HG03095 (cell line): Measurements from ENCODE around the gene ZSCAN16.
"Not testable (repeated sequence)": the region's sequence is repeated elsewhere in the genome, so short reads cannot be mapped to it uniquely, and the experiment has no call there.

Experiments
- ATAC-seq: cut with Tn5 transposase; IDR thresholded peaks from one replicate; pipeline ENCODE4 v1.9.1; 2021; ENCODE audit warnings: moderate library complexity; ENCODE audit not compliant: unreplicated experiment

ZSCAN16 gene

DNA sequence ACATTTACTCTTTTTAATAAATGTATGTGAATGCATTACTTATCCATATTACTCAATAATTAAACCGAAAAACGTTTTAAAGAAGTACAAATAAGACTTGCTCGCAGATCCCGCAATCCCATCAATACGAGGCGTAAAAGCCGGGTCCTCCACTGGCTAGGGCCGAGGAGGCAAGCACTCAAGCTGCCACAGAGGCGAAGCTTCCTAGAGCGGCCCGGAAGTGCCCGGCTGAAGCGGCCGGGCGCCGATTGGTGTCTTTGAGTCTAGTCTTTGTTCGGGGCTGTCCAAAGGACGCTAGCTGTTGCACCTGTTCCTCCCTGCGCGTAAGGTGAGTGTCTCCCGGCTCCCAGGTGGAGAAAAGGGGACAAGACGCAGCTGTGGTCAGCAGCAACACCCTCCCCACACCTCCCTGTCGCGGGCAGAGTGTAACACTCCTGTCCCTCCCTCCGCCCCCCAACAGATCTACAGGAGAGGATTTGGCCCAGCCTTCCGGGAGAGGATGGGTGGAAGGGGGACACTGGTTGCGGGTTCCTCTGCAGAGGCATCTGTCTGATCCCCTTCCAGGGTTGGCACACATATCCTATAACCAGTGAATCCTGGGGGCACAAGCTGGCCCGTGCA, at the start of gene ZSCAN16:
Gene ZSCAN16 (plus strand): TSS at position 260 of the 621 bp plus-strand sequence. CDS start 835 bp downstream, outside the sequence.
- ATAC-seq, result peak; percentile 95

DNA sequence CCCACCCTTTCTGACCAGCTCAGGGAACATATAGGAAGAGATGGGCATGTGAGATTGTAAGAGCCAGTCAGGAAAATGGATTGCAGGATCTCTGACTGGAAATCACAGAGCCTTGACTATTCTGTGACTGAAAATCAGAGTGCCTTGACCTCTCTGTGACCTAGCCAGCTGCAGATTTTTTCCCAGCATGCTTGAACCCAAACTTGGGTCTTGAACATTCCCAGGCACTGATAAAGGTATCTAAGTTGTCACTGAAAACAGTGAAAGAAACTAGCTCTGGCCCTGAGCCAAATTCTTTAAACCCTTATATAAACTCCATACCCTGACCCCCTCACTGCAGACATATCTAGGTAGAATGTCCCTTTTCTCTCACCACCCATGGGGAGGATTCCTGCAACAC, 46.4 kb upstream of the ZSCAN16 start:
- no peak for ATAC-seq

GRCh38 chr6:28078836-28079235, 45.6 kb upstream of the ZSCAN16 start:
- ATAC-seq, result no peak

DNA sequence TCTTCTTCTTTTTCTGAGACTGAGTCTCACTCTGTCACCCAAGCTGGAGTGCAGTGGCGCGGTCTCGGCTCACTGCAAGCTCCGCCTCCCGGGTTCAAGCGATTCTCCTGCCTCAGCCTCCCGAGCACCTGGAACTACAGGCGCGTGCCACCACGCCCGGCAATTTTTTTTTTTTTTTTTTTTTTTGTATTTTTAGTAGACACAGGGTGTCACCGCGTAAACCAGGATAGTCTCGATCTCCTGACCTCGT, 44.1 kb upstream of the ZSCAN16 start, which contains the start of gene ZNF165:
Gene ZNF165 (plus strand): TSS at position 188 of the 250 bp plus-strand sequence. CDS start 4,913 bp downstream, outside the sequence.
- ATAC-seq, result peak; percentile 4

DNA sequence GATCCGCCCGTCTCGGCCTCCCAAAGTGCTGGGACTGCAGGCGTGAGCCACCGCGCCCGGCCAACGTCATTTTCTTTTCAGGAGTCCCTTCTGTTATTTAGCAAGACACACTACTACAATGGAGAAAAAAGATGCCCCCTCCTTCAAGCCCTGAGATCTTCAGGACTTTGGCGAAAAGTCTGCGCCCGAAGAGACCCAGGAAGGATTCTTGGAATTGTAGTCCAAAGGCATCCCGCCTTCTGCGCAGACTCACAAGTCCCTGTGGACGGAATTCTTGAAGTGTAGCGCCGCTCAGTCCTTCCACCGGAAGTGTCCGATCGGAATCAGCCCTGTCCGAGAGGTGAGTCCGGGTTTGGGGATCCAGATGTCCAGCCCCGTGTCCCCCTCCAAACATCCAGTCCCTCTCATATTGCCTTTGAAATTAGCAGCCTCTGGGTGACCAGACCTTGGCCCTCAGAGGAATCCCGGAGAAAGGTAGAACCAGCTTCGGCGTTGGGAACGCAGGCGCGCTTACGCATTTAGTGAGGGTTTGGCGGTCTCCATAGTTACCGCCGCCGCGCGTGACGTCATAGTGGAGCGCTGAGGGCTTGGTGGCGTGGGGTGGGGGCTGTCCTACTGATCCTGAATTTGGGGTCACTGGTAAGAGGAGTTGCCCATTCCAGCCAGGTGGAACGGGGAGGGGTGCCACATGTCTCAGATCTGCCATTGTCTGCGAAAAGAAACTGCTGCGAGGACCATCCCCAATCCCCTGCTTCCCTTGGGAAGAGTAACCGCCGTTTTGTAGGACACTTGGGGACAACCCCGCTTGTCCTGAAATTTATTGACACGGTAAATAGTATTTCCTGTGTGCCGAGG, 43.6 kb upstream of the ZSCAN16 start:
- ATAC-seq, result peak; percentile 58

DNA sequence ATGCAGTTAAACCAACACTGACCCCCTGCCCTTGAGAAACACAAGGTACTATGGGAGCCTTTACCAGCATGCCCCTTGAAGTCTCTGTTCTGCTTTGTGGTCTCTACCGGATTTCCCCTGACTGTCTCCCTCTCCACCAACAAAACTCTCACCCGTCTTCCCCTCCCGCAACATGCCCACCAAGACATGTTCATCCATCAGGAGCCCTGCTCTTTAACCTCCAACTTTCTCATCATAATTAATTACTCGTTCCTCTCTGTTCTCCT, 43.0 kb upstream of the ZSCAN16 start:
- ATAC-seq, result peak; percentile 49

GRCh38 chr6:28082939-28083338, 41.5 kb upstream of the ZSCAN16 start:
- no peak for ATAC-seq

GRCh38 chr6:28089054-28089453, 35.4 kb upstream of the ZSCAN16 start:
- no peak for ATAC-seq

- ATAC-seq, result no peak
Measured at GRCh38 chr6:28090917-28091586, 33.4 kb upstream of the ZSCAN16 start.

GRCh38 chr6:28102222-28102621, 22.2 kb upstream of the ZSCAN16 start:
- not testable (repeated sequence) for ATAC-seq

GRCh38 chr6:28102699-28103098, 21.7 kb upstream of the ZSCAN16 start:
- not testable (repeated sequence) for ATAC-seq

- peak; percentile 98 for ATAC-seq
Measured at GRCh38 chr6:28104392-28105244, 19.8 kb upstream of the ZSCAN16 start.

DNA sequence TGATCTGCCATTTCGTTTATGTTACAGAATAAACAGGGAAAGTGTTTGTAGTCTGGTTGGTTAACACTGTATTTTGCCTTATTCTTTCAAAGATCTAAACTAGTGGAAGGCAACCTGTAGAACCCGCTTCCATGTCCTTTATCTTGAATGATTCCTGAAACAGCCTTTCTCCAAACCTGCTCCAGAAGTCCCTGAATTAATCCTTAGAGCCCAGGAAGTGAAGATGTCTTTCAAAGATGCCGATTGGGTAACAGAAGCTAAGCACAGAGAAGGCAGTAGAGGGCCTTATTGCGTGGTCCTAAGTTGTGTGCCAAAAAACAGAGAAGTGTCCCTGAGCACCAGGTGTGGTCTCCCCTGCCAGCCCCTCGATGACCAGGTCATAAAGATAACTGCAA, 19.2 kb upstream of the ZSCAN16 start:
- no peak for ATAC-seq

GRCh38 chr6:28107506-28107905, 16.9 kb upstream of the ZSCAN16 start:
- no peak for ATAC-seq

- ATAC-seq, result no peak
Measured at GRCh38 chr6:28111964-28112363, 12.4 kb upstream of the ZSCAN16 start.

- no peak for ATAC-seq
Measured at GRCh38 chr6:28115799-28116198, 8.6 kb upstream of the ZSCAN16 start.

DNA sequence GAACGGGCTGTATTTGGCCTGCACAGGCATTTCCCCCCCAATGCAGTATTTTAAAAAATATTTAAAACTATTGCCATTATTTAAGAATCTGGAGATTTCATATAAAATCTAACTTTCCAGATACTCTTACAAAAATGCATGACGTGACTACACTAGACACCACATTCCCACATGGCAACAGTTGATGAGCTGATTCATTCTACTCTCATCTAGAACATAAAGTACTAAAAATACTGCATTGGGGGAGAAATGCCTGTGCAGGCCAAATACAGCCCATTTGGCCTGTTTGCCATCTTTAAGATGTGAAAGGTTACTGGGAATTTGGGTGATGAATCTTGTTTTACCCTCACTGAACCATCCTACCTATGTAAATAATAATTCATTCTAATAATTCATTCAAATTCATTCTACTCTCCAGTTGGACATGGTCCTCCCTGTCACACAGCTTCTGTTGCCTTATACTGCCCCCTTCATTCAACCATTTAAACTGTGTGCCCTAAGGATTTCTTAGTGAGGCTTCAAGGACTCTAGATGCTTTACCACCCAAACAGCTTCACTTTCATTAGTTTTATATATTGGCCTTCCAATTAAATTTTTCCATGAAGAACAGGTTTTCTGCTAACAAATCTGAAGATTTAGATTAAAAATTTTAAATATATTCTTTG, 6.9 kb upstream of the ZSCAN16 start:
- ATAC-seq, result no peak

DNA sequence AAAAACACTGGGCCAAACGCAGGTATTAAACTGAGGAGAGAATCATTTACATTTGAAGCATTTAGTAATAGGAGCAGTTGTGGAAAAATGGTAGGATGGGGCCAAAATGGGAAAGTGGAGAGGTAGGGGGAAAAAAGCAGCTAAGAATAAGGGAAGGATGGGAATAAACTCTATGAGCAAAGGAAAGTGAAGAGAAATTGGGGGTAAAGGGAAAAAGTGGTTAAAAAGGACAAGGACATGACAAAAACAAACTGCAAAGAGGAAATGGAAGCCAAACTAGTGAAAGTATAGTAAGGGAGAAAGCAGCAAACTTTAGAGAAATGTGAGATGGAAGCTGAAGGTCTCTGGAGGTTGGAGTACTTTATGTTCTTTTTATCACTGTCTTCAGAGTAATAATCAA, 6.2 kb upstream of the ZSCAN16 start:
- no peak for ATAC-seq

DNA sequence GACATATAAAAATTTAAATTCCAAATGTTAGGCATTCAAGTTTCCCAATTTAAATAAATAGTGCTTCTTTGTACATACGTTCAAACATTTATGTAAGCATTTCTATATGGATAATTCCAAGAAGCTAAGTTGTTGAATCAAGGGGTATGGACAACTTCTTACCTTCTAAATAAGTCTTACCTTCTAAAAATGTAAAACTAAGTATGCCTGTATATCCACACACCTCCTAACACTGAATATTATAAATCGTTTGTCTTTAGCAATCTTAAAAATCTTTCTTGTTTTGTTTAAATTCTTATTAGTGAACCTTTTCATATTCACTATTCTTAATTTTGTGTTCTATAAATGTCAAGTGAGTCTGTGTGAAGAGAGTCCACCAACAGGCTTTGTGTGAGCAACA, 2.5 kb upstream of the ZSCAN16 start:
- ATAC-seq, result no peak

- ATAC-seq, result not testable (repeated sequence)
Measured at GRCh38 chr6:28122283-28122682, 2.1 kb upstream of the ZSCAN16 start.

- no peak for ATAC-seq
Measured at GRCh38 chr6:28124971-28125353, 553 bp downstream of the ZSCAN16 start.
